Panc1 (cell line): ENCODE measurements around the gene SLC30A1. TPM values are rescaled to one million over a fixed set of nuclear protein-coding genes. Genes with fewer than 3 reads are reported as not detected.

Source experiments
- ATAC-seq: fragments of 200-7000 bp; cut with Tn5 transposase; 2 replicates; pipeline ENCODE4 v1.9.1; 2020; ENCODE audit warnings: mild to moderate bottlenecking, moderate library complexity
- BruUV-seq: library from RNA; stranded (reverse); fragments of 400-500 nt; replicated peaks from 2 replicates; lab custom pipeline; 2021; lab: Mats Ljungman, UMichigan
- CTCF ChIA-PET: fragments of 300-600 bp; sonication (Branson Sonifier 250); formaldehyde crosslinking; loops from one replicate; lab custom pipeline; 2022; ENCODE audit warnings: antibody characterized with exemption; lab: Charles Lee
- POLR2A ChIA-PET: fragments of 300-600 bp; sonication (Branson Sonifier 250); formaldehyde crosslinking; loops from one replicate; lab custom pipeline; 2022; ENCODE audit warnings: antibody characterized with exemption; lab: Charles Lee
- DNase-seq: peaks from one replicate; pipeline ENCODE4 v3.0.0-alpha.2; 2010; ENCODE audit warnings: low read depth, low spot score
- H3K27ac ChIP-seq: 2 replicates; pipeline ENCODE4 v1.5.1; 2011; ENCODE audit warnings: mild to moderate bottlenecking, low read length, inconsistent platforms
- H3K27me3 ChIP-seq: fragments of 200-500 bp; sonication (Bioruptor generic); 2 replicates; pipeline ENCODE4 v1.6.0; 2014; ENCODE audit warnings: low read length, inconsistent platforms; ENCODE audit not compliant: control insufficient read depth, insufficient read depth
- H3K36me3 ChIP-seq: fragments of 200-500 bp; sonication (Bioruptor generic); 2 replicates; pipeline ENCODE4 v1.5.1; 2014; ENCODE audit warnings: inconsistent platforms, mild to moderate bottlenecking, low read length, moderate library complexity; ENCODE audit not compliant: control insufficient read depth, insufficient read depth
- H3K4me1 ChIP-seq: 2 replicates; pipeline ENCODE4 v1.5.1; 2011; ENCODE audit warnings: inconsistent platforms, mild to moderate bottlenecking, low read length, moderate library complexity; ENCODE audit not compliant: control insufficient read depth, insufficient read depth
- H3K4me3 ChIP-seq, 2 experiments: 2 replicates each; pipeline ENCODE4 v1.5.1; 2011 to 2012; ENCODE audit warnings: low read depth in 2 of 2, low read length in 2 of 2, mild to moderate bottlenecking in 2 of 2, inconsistent platforms in 1 of 2, moderate library complexity in 1 of 2
- H3K9me3 ChIP-seq: fragments of 200-500 bp; sonication (Bioruptor generic); 2 replicates; pipeline ENCODE4 v1.5.1; 2014; ENCODE audit warnings: low read depth, mild to moderate bottlenecking, inconsistent platforms, low read length, moderate library complexity; ENCODE audit not compliant: control insufficient read depth, insufficient read depth
- POLR2AphosphoS5 ChIP-seq: IDR thresholded peaks from 2 replicates; pipeline ENCODE4 v1.6.1; 2012; ENCODE audit warnings: mild to moderate bottlenecking, low read depth, low read length, moderate library complexity
- SIN3A ChIP-seq: IDR thresholded peaks from 2 replicates; pipeline ENCODE4 v1.6.1; 2012; ENCODE audit warnings: low read depth, mild to moderate bottlenecking, low read length, moderate library complexity, borderline replicate concordance; ENCODE audit not compliant: insufficient read depth
- TCF7L2 ChIP-seq: IDR thresholded peaks from 2 replicates; pipeline ENCODE4 v1.6.1; 2011; ENCODE audit warnings: mild to moderate bottlenecking, low read depth, low read length, inconsistent platforms
- in situ Hi-C: cut with HindIII; loops from 2 replicates; pipeline ENCODE4 v1.10.0; 2016; ENCODE audit warnings: low sequenced_read_pairs, low pct_unique_long_range_greater_than_20kb
- intact Hi-C: fragments of 100-400 bp; cut with micrococcal nuclease; formaldehyde crosslinking; loops from one replicate; pipeline ENCODE4 v1.10.0; 2022; ENCODE audit not compliant: unreplicated experiment
- total RNA-seq: library from RNA; stranded (reverse); gene quantifications from one replicate; pipeline ENCODE4 v1.2.1, GENCODE V29; 2021; ENCODE audit not compliant: unreplicated experiment
- TF ChIP-seq, protein P1 (sequence below): fragments of 450-650 bp; IDR thresholded peaks from 2 replicates; pipeline ENCODE4 v1.5.1; 2017; ENCODE audit warnings: mild to moderate bottlenecking
- TF ChIP-seq, protein P2 (sequence below), 2 experiments: IDR thresholded peaks; 2 replicates each; pipeline ENCODE4 v1.6.1; 2011 to 2012; ENCODE audit warnings: low read depth in 2 of 2, control low read depth in 1 of 2, low read length in 1 of 2, mild to moderate bottlenecking in 1 of 2, moderate library complexity in 1 of 2; ENCODE audit not compliant: insufficient read depth in 1 of 2

The SLC30A1 gene
- total RNA-seq, 1 experiment from 2014 or later: 34.5 TPM

DNA sequence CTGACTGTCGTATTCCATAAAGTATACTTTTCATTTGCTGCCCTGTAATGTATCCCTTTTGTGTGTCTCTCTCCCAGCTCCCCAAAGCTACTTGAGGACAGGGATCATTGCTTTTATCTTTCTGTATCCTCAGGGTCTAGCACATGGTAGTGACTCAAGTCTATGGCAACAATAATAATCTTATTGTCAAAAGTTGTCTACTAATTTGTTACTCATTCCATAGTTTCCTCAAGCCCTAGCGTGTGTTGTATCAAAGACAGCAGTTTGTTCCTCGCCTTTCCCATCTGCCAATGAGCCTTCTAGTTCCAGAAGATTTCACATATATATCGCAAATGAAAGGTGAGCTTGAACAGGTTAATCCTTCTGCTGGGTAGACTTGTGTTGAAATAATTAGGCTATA, 9.8 kb upstream of the SLC30A1 start:
- no peak overlapping the region for H3K4me3 ChIP-seq
- ATAC-seq (no peak), DNase-seq (no peak)
- H3K4me1 ChIP-seq: 0 out of 2 replicates have a peak, but pooled peaks cover 6% of the 10 kb centered on the region
- in situ Hi-C loops (no loop called here), intact Hi-C loops (no loop called here)
- no peak overlapping the region for H3K27ac ChIP-seq
- POLR2A ChIA-PET: no interaction called here
- no TSS peak for BruUV-seq
- H3K27me3 ChIP-seq: no peaks in the 10 kb centered on the region
- TF ChIP-seq POLR2AphosphoS5 (no peak), TCF7L2 (no peak), SIN3A (no peak)
- TF ChIP-seq, protein P1, sequence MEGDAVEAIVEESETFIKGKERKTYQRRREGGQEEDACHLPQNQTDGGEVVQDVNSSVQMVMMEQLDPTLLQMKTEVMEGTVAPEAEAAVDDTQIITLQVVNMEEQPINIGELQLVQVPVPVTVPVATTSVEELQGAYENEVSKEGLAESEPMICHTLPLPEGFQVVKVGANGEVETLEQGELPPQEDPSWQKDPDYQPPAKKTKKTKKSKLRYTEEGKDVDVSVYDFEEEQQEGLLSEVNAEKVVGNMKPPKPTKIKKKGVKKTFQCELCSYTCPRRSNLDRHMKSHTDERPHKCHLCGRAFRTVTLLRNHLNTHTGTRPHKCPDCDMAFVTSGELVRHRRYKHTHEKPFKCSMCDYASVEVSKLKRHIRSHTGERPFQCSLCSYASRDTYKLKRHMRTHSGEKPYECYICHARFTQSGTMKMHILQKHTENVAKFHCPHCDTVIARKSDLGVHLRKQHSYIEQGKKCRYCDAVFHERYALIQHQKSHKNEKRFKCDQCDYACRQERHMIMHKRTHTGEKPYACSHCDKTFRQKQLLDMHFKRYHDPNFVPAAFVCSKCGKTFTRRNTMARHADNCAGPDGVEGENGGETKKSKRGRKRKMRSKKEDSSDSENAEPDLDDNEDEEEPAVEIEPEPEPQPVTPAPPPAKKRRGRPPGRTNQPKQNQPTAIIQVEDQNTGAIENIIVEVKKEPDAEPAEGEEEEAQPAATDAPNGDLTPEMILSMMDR: no peak
- TF ChIP-seq, protein P2, sequence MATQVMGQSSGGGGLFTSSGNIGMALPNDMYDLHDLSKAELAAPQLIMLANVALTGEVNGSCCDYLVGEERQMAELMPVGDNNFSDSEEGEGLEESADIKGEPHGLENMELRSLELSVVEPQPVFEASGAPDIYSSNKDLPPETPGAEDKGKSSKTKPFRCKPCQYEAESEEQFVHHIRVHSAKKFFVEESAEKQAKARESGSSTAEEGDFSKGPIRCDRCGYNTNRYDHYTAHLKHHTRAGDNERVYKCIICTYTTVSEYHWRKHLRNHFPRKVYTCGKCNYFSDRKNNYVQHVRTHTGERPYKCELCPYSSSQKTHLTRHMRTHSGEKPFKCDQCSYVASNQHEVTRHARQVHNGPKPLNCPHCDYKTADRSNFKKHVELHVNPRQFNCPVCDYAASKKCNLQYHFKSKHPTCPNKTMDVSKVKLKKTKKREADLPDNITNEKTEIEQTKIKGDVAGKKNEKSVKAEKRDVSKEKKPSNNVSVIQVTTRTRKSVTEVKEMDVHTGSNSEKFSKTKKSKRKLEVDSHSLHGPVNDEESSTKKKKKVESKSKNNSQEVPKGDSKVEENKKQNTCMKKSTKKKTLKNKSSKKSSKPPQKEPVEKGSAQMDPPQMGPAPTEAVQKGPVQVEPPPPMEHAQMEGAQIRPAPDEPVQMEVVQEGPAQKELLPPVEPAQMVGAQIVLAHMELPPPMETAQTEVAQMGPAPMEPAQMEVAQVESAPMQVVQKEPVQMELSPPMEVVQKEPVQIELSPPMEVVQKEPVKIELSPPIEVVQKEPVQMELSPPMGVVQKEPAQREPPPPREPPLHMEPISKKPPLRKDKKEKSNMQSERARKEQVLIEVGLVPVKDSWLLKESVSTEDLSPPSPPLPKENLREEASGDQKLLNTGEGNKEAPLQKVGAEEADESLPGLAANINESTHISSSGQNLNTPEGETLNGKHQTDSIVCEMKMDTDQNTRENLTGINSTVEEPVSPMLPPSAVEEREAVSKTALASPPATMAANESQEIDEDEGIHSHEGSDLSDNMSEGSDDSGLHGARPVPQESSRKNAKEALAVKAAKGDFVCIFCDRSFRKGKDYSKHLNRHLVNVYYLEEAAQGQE (IDR thresholded peaks at IDR 0.05; ENCODE audit: insufficient read depth in 1 of 2, low read depth in 2 of 2, low read length in 1 of 2): no peak
- H3K9me3 ChIP-seq: no peaks in the 10 kb centered on the region
- no peaks in the 10 kb centered on the region for H3K36me3 ChIP-seq
- CTCF ChIA-PET: interaction anchor here (0.7 to 1.1 kb wide), 2 partner anchors 43 to 67 kb away, joined by 5 to 6 read pairs; no protein-coding TSS in a partner anchor

DNA sequence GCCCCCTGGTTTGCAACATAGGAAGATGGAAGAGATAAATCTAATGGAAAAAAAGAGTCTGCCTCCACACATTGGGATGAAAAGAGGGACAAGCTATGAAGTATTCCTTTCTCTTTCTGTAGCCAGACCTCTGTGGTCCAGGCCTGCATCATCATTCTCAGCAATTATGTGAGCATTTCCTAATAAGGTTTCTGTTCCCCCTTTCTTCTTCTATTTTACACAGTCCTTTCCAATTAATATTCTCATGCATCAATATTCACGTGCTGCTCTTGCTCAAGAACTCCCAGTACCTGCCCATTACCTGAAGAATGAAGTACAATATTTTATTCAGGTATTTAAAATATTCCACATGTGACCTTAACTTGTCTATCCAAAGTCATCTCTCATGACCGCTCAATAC, 8.2 kb upstream of the SLC30A1 start:
- Histone ChIP-seq H3K4me3 (no peak overlapping the region), H3K36me3 (no peaks in the 10 kb centered on the region), H3K27me3 (no peaks in the 10 kb centered on the region), H3K9me3 (no peaks in the 10 kb centered on the region), H3K4me1 (0 out of 2 replicates have a peak, but pooled peaks cover 2% of the 10 kb centered on the region), H3K27ac (no peak overlapping the region)
- DNase-seq (no peak), ATAC-seq (no peak)
- ChIA-PET CTCF (no interaction called here), POLR2A (no interaction called here)
- no TSS peak for BruUV-seq
- intact Hi-C loops (no loop called here), in situ Hi-C loops (no loop called here)
- TF ChIP-seq POLR2AphosphoS5 (no peak), SIN3A (no peak), TCF7L2 (no peak)
- TF ChIP-seq, protein P2 (IDR thresholded peaks at IDR 0.05; ENCODE audit: insufficient read depth in 1 of 2, low read depth in 2 of 2, low read length in 1 of 2): no peak
- TF ChIP-seq, protein P1: no peak
